GM19468 (cell line): Measurements from ENCODE around the gene DUSP16.
A peak's percentile ranks its signal among the peaks of the same experiment; 100 is the strongest.
"Not testable (repeated sequence)": the region's sequence is repeated elsewhere in the genome, so short reads cannot be mapped to it uniquely, and the experiment has no call there.

Experiments used
- ATAC-seq: cut with Tn5 transposase; IDR thresholded peaks from one replicate; pipeline ENCODE4 v1.9.1; 2021; ENCODE audit warnings: mild to moderate bottlenecking, moderate library complexity, moderate number of reproducible peaks; ENCODE audit not compliant: unreplicated experiment; ENCODE audit errors: extremely low read depth

The DUSP16 gene

GRCh38 chr12:12524128-12524527 is 38.5 kb downstream of the DUSP16 start:
- ATAC-seq = no peak

- ATAC-seq = no peak
Observed at GRCh38 chr12:12523229-12523628, 39.4 kb downstream of the DUSP16 start.

GRCh38 chr12:12522657-12523056 is 40.0 kb downstream of the DUSP16 start:
- not testable (repeated sequence) for ATAC-seq

- ATAC-seq = no peak
Observed at GRCh38 chr12:12521888-12522287, 40.8 kb downstream of the DUSP16 start.

GRCh38 chr12:12521044-12521485 is 41.6 kb downstream of the DUSP16 start:
- ATAC-seq = no peak

- ATAC-seq = no peak
Observed at GRCh38 chr12:12520273-12520672, 42.4 kb downstream of the DUSP16 start.

GRCh38 chr12:12519354-12519998 is 43.2 kb downstream of the DUSP16 start:
- no peak for ATAC-seq

DNA sequence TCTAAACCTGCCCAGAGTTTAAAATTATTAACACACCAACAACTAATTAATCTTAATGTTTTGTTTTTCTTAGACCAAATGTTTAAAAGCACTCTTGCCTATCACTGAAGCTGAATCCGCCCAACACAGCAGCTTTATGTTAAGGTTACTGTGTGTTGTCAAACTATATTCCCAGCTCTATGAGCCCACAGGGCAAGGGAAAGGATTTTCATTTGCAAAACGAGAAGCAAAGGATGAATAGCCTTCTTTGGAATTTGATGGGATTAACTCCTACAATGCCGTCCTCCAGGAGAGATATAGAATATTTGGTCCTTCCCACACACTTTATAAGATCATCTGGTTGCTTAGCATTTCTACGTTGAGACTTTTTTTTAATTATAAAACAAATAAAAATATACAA is 43.7 kb downstream of the DUSP16 start:
- no peak for ATAC-seq

DNA sequence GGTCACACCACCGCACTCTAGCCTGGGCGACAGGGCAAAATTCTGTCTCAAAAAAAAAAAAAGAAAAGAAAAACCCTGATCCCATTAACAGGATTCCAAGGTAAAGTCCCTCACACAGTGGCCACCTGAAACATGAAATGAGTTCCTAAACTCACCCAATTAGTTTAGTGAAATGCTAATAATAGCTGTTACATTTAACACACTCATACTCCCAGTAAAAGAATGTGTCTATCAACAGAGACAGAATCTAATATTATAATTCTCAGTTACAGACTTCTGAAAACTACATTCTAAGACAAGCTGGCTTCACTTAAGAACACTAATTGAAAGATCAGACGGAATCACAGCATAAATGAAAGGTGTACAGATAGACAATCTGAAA is 44.2 kb downstream of the DUSP16 start:
- ATAC-seq = no peak

DNA sequence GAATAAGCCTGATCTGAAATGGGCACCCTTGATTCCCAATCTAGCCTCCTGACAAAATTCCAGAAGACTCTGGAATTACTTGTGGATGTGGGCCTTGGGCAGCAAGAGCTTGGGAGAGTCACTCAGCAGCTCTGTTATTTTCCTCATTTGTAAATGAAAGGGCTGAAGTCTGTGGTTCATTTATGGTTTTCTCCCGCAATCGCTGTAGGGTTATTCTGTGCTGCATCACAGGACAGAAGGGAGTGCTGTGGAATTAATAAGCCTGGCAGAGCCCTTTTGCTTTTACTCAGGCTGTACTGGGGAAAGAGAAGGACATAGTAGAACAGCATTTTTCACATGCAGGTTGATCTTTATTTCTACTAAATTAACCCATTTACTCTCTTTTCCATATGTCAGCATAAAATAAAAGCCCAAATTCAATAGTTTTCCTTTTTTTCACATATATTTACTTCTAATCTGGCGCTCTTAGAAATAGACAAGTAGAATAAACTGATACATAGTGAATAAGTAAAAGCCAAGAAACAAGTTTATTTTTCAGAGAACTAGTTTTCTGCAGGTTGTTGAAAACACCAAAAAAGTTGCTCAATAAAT is 49.2 kb downstream of the DUSP16 start:
- ATAC-seq = no peak

GRCh38 chr12:12511895-12512711 is 50.6 kb downstream of the DUSP16 start:
- no peak for ATAC-seq

- no peak for ATAC-seq
Observed at GRCh38 chr12:12511021-12511783, 51.5 kb downstream of the DUSP16 start.

- ATAC-seq = no peak
Observed at GRCh38 chr12:12510551-12510950, 52.1 kb downstream of the DUSP16 start.

DNA sequence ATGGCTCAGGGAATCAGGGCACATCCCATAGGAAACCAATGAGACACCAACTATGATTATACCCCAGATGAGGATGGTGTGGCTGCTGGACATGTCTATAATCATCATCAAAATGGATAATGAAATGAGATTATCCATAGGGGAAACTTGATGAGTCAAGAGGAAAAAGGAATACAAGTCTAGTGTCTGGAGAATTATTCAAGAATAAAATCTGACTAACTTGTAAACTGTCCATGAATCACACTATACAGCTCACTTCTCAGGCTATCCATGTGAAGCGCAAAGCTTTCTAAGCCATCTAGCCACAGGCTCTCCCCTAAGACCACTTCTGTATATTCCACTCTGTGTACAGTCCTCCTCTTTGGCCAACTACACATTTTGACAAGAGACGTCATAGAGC is 52.5 kb downstream of the DUSP16 start:
- no peak for ATAC-seq

- ATAC-seq = no peak
Observed at GRCh38 chr12:12508612-12509011, 54.1 kb downstream of the DUSP16 start.

DNA sequence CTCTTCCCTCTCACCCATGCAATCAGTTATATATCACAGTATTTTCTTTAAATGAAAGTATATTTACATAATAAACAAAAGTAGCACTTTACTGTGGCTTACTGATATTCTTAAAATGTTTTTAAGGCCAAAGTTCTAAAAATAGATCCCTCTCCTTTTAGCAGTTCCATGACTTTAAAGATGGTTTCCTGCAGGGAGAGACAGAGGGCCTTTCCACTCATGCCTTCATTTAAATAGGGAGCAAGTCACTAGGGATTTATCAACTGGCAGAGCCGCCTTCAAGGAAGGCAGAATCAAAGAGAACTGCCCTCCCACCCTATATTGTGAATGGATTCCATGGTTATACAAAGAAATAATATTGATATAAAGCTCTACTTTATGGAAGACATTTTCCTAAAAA is 55.5 kb downstream of the DUSP16 start:
- ATAC-seq = no peak

DNA sequence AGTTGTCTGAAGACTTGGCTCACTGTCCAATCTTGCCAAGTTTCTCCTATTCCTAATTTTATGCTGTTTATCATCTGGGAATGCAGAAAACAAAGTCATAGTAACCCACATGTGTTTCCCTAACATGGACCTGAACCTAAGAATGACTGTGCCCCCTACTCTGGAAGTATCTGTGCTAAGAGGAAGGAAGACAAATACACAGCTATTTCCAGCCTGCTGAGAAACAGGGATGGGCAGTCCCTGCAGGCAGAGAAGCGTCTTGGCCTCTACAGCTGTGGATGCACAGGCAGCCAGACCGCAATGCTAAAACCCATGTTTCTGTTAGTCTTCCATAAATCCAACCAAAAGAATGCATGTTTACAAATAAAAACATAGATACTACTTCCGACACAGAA is 56.2 kb downstream of the DUSP16 start:
- no peak for ATAC-seq

DNA sequence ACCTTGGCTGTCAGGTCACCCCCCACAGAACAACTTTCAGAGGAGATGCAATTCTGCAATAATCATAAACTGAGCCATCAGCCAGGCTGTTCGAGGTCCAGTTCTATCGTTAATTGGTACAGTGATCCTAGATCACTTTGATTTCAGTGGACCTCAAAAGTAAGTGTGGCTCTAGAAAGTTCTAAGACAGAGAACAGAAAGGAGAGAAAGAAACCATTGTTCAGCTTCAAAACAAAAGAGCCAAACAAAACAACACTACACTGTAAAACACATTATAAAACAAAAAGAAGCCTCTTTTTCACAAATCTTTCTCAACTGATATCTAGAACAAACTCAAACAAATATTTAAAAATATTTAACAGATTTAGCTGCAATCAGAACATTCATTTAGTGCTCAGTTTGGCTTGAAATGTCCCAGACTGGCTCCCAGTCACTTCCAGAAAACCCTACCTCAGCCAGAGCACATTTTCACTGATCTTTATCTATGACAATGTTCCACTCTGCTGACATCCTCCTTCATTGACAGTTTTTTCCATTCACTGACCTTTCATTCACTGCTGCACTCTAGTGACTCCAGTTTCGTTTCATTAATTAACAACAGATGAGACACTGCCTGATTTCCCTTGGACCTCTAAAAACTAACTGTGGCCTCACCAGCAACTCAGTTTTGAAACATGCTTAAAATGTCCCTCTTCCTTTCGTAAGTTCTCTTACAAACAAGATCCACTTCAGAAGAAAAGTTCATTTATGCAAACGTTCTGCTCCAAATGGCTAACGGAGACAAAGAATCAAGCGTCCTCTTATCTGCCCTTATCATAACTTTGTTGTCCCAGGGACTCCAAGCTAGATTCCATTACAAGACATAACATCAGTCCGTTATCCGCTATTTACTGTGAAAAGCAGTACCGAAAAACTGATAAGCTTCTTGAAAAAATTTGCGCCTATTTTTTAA is 56.8 kb downstream of the DUSP16 start:
- peak; percentile 85 for ATAC-seq

DNA sequence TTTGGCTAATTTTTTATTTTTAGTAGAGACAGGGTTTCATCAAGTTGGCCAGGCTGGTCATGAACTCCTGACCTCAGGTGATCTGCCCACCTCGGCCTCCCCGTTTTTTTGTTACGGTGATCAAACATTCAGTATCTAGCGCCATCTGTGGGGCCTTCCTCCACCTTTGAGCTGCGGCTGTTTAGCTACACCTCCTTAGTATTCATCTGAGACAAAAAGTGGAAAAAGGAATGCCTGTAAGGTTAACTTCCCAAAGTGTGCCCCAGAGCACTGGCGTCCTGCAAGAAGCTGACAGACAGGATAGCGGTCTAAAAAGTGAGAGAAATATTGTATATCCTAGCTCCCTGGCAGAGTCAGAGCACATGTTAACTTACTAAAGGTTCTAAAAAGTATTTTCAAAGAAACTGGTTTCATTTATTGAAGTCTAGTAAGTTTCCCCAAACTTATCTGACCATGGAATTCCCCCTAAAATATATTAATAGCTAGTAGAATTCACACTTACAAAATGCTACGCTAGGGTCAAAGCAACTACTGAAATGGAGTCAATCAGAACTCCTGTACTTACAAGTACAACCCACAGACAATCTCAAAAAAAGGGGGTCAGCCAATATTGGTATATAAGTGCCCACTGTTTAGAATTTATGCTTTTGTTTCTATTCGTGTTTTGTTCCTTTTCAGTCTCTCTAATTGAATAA is 59.1 kb downstream of the DUSP16 start:
- ATAC-seq = no peak
